T-helper 9 cell (primary cell): Measurements from ENCODE around the gene RAP1A.

ENCODE experiments used
- DNase-seq: peaks from one replicate; pipeline ENCODE4 v3.0.0-alpha.2; 2020
- total RNA-seq, 2 donors: gene quantifications; one replicate each; lab custom pipeline; 2026; lab: John Stamatoyannopoulos, UW

Gene RAP1A
- total RNA-seq: 44.9 to 53.2 reads per million in 2 donors

- peak; percentile 98 for DNase-seq
Measured at GRCh38 chr1:111619635-111620440, at the start of gene RAP1A. RAP1A (plus strand) TSS chr1:111619789; CDS start chr1:111691361, 71,572 bp downstream.

GRCh38 chr1:111569913-111570312 is 49.7 kb upstream of the RAP1A start:
- no peak for DNase-seq

- peak; percentile 9 for DNase-seq
Measured at GRCh38 chr1:111570781-111571181, 48.8 kb upstream of the RAP1A start.

- DNase-seq: no peak
Measured at GRCh38 chr1:111571239-111571638, 48.4 kb upstream of the RAP1A start.

- DNase-seq: no peak
Measured at GRCh38 chr1:111571987-111572386, 47.6 kb upstream of the RAP1A start.

GRCh38 chr1:111576547-111576946 is 43.0 kb upstream of the RAP1A start:
- no peak for DNase-seq

- no peak for DNase-seq
Measured at GRCh38 chr1:111577814-111578213, 41.8 kb upstream of the RAP1A start.

GRCh38 chr1:111581166-111581565 is 38.4 kb upstream of the RAP1A start:
- no peak for DNase-seq

- no peak for DNase-seq
Measured at GRCh38 chr1:111582016-111582415, 37.6 kb upstream of the RAP1A start.

- DNase-seq: no peak
Measured at GRCh38 chr1:111582644-111583618, 36.7 kb upstream of the RAP1A start.

GRCh38 chr1:111585447-111586086 is 34.0 kb upstream of the RAP1A start:
- no peak for DNase-seq

GRCh38 chr1:111586112-111586511 is 33.5 kb upstream of the RAP1A start:
- no peak for DNase-seq

- DNase-seq: no peak
Measured at GRCh38 chr1:111587509-111588174, 31.9 kb upstream of the RAP1A start.

GRCh38 chr1:111591937-111592336 is 27.7 kb upstream of the RAP1A start:
- DNase-seq: no peak

GRCh38 chr1:111592389-111593361 is 26.9 kb upstream of the RAP1A start:
- DNase-seq: peak; percentile 74

GRCh38 chr1:111593403-111594305 is 25.9 kb upstream of the RAP1A start:
- DNase-seq: no peak

- no peak for DNase-seq
Measured at GRCh38 chr1:111594306-111594693, 25.3 kb upstream of the RAP1A start.

GRCh38 chr1:111595807-111596206 is 23.8 kb upstream of the RAP1A start:
- DNase-seq: no peak

GRCh38 chr1:111596499-111596898 is 23.1 kb upstream of the RAP1A start:
- peak; percentile 39 for DNase-seq

- DNase-seq: no peak
Measured at GRCh38 chr1:111597426-111597825, 22.2 kb upstream of the RAP1A start.
